AG09309 (cell line): ENCODE results near the gene ADGRE2.
"Not testable (repeated sequence)": the region's sequence is repeated elsewhere in the genome, so short reads cannot be mapped to it uniquely, and the experiment has no call there.

Experiments used
- DNase-seq: peaks from one replicate; pipeline ENCODE4 v3.0.0-alpha.2; 2010; ENCODE audit warnings: low read depth
- H3K4me3 ChIP-seq: 2 replicates; pipeline ENCODE4 v1.5.1; 2011; ENCODE audit warnings: mild to moderate bottlenecking, low read depth, low read length, moderate library complexity; ENCODE audit not compliant: control insufficient read depth
- CTCF ChIP-seq: IDR thresholded peaks from 2 replicates; pipeline ENCODE4 v1.5.1; 2011; ENCODE audit warnings: mild to moderate bottlenecking, low read depth, low read length, inconsistent platforms; ENCODE audit not compliant: insufficient read depth, control insufficient read depth; ENCODE audit errors: missing control alignments

ADGRE2 gene

GRCh38 chr19:14804765-14805164 is 26.4 kb upstream of the ADGRE2 start:
- H3K4me3 ChIP-seq, result no peak overlapping the region
- TF ChIP-seq CTCF, result no peak
- DNase-seq, result no peak

GRCh38 chr19:14798760-14799159 is 20.4 kb upstream of the ADGRE2 start:
- no peak for DNase-seq

GRCh38 chr19:14796021-14796420 is 17.7 kb upstream of the ADGRE2 start:
- no peak for TF ChIP-seq CTCF
- no peak for DNase-seq
- H3K4me3 ChIP-seq, result no peak overlapping the region

More at GRCh38 chr19:14798760-14799159, 20.4 kb upstream of the ADGRE2 start:
- H3K4me3 ChIP-seq, result no peak overlapping the region
- no peak for TF ChIP-seq CTCF

GRCh38 chr19:14795078-14795721 is 16.8 kb upstream of the ADGRE2 start:
- no peak for TF ChIP-seq CTCF
- H3K4me3 ChIP-seq, result no peak overlapping the region
- DNase-seq, result no peak

GRCh38 chr19:14792250-14792649 is 13.9 kb upstream of the ADGRE2 start:
- DNase-seq, H3K4me3 ChIP-seq: not testable (repeated sequence)

GRCh38 chr19:14786421-14786851 is 8.1 kb upstream of the ADGRE2 start:
- H3K4me3 ChIP-seq, result no peak overlapping the region
- TF ChIP-seq CTCF, result peak; percentile 80
- DNase-seq, result no peak

GRCh38 chr19:14785102-14785793 is 6.9 kb upstream of the ADGRE2 start:
- peak; percentile 32 for DNase-seq
- H3K4me3 ChIP-seq, result not testable (repeated sequence)

GRCh38 chr19:14784730-14785101 is 6.4 kb upstream of the ADGRE2 start:
- H3K4me3 ChIP-seq, result not testable (repeated sequence)
- DNase-seq, result peak; percentile 40

- H3K4me3 ChIP-seq, DNase-seq: not testable (repeated sequence)
Measured at GRCh38 chr19:14783410-14783998, 5.1 kb upstream of the ADGRE2 start.
